ENCODE data around the gene CELSR2. TPM values are rescaled to one million over a fixed set of nuclear protein-coding genes. Genes with fewer than 3 reads are reported as not detected.

CELSR2 gene
- total and polyA plus RNA-seq, 2 of the 8 experiments (the other 6 are each of a cell fraction or from before 2014, with no cell fraction given) = 12.0 to 27.7 TPM

- Histone ChIP-seq H3K9ac (replicated peaks in 1 of 4; ENCODE audit: extremely low read depth in 1 of 4, low read depth in 3 of 4, low read length in 3 of 4) (no peak overlapping the region), H3K4me1 (replicated peaks in 1 of 4; ENCODE audit: control insufficient read depth in 3 of 4, insufficient read depth in 4 of 4, low read length in 3 of 4) (peaks cover 0 to 4% (median 0%) of the 10 kb centered on the region in 4 experiments; a peak in 1 of 7 replicates), H3K9me3 (ENCODE audit: insufficient read depth in 2 of 2, low read depth in 1 of 2, low read length in 1 of 2) (no peaks in the 10 kb centered on the region), H3K14ac (ENCODE audit: insufficient read length) (no peak overlapping the region), H3K4ac (replicated peaks; ENCODE audit: insufficient read length, low read depth, low read length) (no peak overlapping the region), H3K27ac (ENCODE audit: low read depth, low read length) (no peak overlapping the region), H3K18ac (ENCODE audit: extremely low read depth, low read length) (no peak overlapping the region), H2BK20ac (ENCODE audit: low read length) (no peak overlapping the region), H4K8ac (ENCODE audit: extremely low read depth, insufficient read depth, low read length) (no peak overlapping the region), H3K27me3 (replicated peaks in 1 of 4; ENCODE audit: control insufficient read depth in 3 of 4, extremely low read depth in 1 of 4, insufficient read depth in 3 of 4, low read length in 3 of 4) (no peaks in the 10 kb centered on the region; a peak in 1 of 7 replicates), H3K79me2 (ENCODE audit: control insufficient read depth in 1 of 2, insufficient read depth in 2 of 2, low read length in 2 of 2) (no peaks in the 10 kb centered on the region), H3K4me2 (ENCODE audit: insufficient read depth in 1 of 2, low read depth in 2 of 2, low read length in 2 of 2) (no peak overlapping the region), H3K4me3 (ENCODE audit: extremely low read depth in 1 of 4, insufficient read depth in 2 of 4, low read depth in 3 of 4, low read length in 4 of 4) (no peak overlapping the region), H2BK15ac (ENCODE audit: low read length) (no peak overlapping the region), H2AFZ (ENCODE audit: low read length) (0 out of 2 replicates have a peak overlapping the region, but pooled peaks have one; percentile 71), H4K20me1 (replicated peaks in 1 of 2; ENCODE audit: control insufficient read depth in 1 of 2, insufficient read depth in 2 of 2, low read length in 2 of 2) (no peaks in the 10 kb centered on the region), H4K5ac (ENCODE audit: insufficient read length, low read depth, low read length) (no peak overlapping the region), H4K91ac (replicated peaks; ENCODE audit: insufficient read length, low read length) (no peak overlapping the region), H3K23ac (ENCODE audit: insufficient read length) (no peak overlapping the region), H3K36me3 (ENCODE audit: control insufficient read depth in 2 of 4, insufficient read depth in 4 of 4, low read length in 3 of 4) (no peaks in the 10 kb centered on the region), H2BK5ac (ENCODE audit: low read depth, low read length) (no peak overlapping the region), H3K23me2 (ENCODE audit: low read depth, low read length) (no peaks in the 10 kb centered on the region), H3K79me1 (ENCODE audit: low read depth, low read length) (no peaks in the 10 kb centered on the region), H2BK120ac (replicated peaks; ENCODE audit: low read depth, low read length) (no peak overlapping the region), H2BK12ac (ENCODE audit: low read depth, low read length) (no peak overlapping the region), H2AK5ac (ENCODE audit: low read depth, low read length) (no peak overlapping the region), H3K56ac (replicated peaks; ENCODE audit: insufficient read length, low read depth, low read length) (no peak overlapping the region)
- TF ChIP-seq RAD21 (IDR thresholded peaks at IDR 0.05 in 1 of 2, conservative IDR thresholded peaks at IDR 0.05 in 1 of 2; ENCODE audit: low read depth in 2 of 2, low read length in 2 of 2) = peak in 1 of 2 experiments; percentile 12; a peak in 1 of 4 replicates
- no peak for TF ChIP-seq EGR1 (IDR thresholded peaks at IDR 0.05; ENCODE audit: borderline replicate concordance, low read depth, low read length)
- TF ChIP-seq CTCF (IDR thresholded peaks at IDR 0.05; ENCODE audit: control extremely low read depth in 1 of 3, insufficient read depth in 1 of 3, low read depth in 1 of 3, low read length in 3 of 3) = peak; percentile 13 to 26 (median 20); a peak in 2 of 4 replicates
- ChIA-PET POLR2A (ENCODE audit: partially characterized antibody) (interaction anchor here (1.8 to 2.3 kb wide), 3 partner anchors 10 to 105 kb away, joined by 3 to 11 read pairs (median 9); partner anchors contain the start of genes MYBPHL and PSRC1), CTCF (ENCODE audit: partially characterized antibody) (interaction anchor here (0.6 to 4.6 kb wide), 15 partner anchors 10 to 237 kb away, joined by 3 to 34 read pairs (median 4); partner anchors contain the start of genes MYBPHL and SORT1)
- 73% methylated on average over 12 of the region's 12 CpGs; no CpG with 5 or more reads in 1 of the 2 experiments for WGBS, 2 experiments (ENCODE audit: extremely low coverage in 1 of 2, insufficient coverage in 1 of 2, insufficient read length in 1 of 2, insufficient replicate concordance in 2 of 2, low coverage in 1 of 2, low lambda C conversion rate in 2 of 2, missing lambda C conversion rate in 1 of 2)
- DNase-seq (ENCODE audit: low read depth in 1 of 2, low spot score in 2 of 2) (no peak), FAIRE-seq (no peak)
Measured at GRCh38 chr1:109295712-109296415, 46.5 kb downstream of the CELSR2 start.

Measured in H1 (cell line).